ENCODE data around the gene SIX3. TPM values are rescaled to one million over a fixed set of nuclear protein-coding genes. Genes with fewer than 3 reads are reported as not detected.

Gene SIX3
- total RNA-seq, 1 experiment from 2014 or later = 0.17 TPM

DNA sequence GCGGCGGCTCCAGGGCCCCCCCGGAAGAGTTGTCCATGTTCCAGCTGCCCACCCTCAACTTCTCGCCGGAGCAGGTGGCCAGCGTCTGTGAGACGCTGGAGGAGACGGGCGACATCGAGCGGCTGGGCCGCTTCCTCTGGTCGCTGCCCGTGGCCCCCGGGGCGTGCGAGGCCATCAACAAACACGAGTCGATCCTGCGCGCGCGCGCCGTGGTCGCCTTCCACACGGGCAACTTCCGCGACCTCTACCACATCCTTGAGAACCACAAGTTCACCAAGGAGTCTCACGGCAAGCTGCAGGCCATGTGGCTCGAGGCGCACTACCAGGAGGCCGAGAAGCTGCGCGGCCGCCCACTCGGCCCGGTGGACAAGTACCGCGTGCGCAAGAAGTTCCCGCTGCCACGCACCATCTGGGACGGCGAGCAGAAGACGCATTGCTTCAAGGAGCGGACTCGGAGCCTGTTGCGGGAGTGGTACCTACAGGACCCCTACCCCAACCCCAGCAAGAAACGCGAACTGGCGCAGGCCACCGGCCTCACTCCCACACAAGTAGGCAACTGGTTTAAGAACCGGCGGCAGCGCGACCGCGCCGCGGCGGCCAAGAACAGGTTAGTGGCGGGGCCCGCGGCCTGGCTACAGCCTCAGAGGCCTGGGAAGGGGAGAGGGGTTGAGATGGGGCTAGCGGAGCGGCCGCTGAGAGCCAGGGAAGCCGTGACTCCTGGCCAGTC is 965 bp downstream of the SIX3 start:
- DNase-seq (ENCODE audit: extremely low read depth, low read depth) = no peak

DNA sequence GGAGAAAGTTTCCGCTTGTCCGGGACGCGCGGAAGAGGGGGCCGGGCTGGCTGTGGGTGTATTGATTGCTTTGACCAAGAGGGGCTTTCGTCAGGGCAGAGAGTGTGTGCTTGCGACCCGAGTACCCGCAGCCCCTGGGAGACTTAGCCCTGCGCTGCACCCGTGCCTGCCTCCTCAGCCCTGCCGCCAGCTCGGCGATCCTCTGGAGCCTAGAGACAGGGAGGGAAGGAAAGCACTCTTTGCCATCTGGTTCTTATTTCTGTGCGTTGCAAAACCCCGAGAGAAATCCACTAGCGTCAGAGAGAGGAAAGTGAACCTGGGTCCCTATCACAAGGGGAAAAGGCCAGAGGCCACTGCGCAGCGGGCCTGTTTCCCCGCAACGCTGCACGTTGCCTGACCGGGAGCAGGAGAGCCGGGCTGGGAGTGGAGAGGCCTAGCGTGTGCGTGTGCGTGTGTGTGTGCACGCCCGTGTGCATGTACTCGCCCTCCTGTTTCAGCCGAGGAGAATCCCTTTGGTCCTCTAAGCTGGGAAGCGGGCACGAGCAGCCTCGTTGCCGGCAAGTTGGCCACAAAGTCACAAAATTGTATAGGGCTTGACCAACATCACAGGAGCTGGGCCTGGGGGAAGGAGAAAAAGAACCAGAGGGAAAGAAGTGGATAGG is 1.7 kb downstream of the SIX3 start:
- no peak for DNase-seq (ENCODE audit: extremely low read depth, low read depth)

DNA sequence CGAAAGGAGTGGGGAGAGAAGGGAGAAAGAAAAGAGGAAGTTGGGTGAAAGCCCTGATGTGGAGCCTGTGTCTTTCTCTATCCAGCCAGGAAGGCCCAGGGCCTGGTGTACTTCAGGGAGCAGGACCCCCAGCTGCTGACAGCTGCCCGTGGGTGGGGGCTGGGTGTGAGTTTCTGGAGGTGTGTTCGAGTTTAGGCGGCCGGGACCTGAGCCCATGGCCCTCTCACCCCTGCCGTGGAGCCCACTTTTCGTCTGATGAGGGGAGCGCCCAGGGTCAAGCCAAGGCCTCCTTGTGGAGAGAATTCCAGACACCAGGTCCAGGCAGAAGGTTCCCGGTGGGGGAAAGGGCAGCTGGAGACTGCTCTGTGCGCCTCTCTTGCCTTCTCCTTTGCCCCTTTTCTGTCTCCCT is 2.2 kb downstream of the SIX3 start:
- DNase-seq (ENCODE audit: extremely low read depth, low read depth) = no peak

DNA sequence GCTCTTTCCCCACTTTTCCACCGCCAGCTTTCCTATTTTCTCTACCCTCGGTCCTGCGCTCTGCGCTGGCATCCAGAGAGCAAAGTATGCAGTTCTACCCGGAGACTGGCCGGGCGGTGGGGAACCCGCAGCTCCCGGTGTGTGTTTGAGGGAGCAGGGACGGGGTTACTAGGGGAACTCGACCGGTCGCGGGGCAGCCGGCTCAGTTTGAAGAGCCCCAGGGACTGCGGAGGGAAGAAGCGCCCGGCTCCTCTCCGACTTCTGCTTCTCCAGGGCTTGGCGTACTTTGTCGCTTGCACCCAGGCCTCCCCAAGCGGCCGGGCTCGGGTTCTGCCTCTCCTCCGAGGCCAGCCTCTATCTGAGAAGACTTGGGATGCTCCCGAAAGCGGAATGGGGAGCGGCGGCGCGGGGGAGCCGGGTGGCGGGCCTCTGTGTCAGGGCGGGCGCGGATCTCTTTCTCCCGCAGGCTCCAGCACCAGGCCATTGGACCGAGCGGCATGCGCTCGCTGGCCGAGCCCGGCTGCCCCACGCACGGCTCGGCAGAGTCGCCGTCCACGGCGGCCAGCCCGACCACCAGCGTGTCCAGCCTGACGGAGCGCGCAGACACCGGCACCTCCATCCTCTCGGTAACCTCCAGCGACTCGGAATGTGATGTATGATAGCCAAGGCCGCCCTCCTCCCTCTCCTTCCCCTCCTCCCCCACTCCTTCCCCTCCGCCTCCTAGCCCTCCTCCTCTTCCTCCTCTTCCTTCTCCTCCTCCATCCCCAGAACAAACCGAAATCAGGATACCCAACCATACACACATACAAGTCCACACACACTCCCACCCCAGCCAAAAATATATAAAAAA is 2.8 kb downstream of the SIX3 start:
- DNase-seq (ENCODE audit: extremely low read depth, low read depth) = no peak

DNA sequence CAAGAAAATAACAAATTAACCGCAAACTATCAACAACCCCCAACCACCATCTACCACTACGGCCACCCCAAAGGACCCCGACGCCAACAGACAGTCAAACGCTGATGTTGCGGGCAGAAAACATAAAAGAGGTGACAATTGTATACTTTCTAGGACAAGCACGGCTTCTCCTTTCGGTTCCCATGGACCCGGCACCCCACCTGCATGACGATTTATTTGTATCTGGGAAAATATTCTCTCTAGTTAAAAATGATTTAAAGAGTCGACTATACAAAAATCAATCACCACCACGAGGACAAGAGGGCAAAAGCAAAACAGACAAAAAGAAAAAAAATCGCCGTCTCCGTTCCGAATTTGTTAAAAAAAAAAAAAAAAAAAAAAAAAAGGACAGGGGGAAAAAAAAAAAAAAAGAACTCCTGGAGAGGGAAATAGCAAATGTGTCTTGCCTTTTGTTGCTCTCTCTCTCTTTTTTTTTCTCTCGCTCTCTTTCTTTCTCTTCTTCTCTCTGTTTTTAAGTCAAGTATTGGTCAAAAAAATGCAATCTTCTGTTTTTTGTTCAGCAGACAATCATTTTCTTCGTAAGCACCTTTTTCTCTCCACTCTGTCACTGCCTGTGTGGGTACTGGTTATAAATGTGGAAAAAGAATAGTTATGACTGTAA is 3.6 kb downstream of the SIX3 start:
- DNase-seq (ENCODE audit: extremely low read depth, low read depth) = no peak

DNA sequence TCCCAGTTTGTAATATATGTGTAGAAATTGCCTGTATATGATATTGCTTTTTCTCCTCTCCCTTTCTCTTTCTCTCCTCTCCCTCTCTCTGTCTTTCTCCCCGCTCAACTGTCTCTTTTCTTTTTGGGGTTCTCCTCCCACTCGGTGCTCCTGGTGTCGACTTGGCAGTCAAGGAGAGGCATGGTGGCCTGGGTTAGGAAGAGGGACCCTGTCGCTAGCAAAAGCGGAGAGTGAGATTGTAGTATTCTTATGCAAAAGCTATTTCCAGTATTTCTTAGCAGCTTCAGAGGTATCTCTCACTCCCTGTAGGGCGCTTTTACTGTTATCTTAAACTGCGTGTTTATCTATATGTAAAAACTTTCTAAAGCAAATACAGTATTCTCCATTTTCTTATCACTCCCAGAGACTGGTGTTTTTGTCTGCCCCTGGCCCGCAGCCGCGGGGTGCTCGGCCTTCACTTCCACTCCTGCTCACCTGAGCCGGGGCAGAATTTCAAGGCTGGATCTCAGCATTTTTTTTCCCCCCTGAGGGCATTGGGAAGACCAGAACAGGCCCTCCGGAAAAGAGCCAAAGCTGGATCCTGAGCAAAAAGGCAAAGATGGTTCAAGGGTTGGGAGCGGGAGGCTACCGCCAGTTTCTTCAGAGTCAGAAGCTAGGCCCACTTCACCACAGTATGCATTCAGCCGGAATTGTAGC is 4.3 kb downstream of the SIX3 start:
- no peak for DNase-seq (ENCODE audit: extremely low read depth, low read depth)

DNA sequence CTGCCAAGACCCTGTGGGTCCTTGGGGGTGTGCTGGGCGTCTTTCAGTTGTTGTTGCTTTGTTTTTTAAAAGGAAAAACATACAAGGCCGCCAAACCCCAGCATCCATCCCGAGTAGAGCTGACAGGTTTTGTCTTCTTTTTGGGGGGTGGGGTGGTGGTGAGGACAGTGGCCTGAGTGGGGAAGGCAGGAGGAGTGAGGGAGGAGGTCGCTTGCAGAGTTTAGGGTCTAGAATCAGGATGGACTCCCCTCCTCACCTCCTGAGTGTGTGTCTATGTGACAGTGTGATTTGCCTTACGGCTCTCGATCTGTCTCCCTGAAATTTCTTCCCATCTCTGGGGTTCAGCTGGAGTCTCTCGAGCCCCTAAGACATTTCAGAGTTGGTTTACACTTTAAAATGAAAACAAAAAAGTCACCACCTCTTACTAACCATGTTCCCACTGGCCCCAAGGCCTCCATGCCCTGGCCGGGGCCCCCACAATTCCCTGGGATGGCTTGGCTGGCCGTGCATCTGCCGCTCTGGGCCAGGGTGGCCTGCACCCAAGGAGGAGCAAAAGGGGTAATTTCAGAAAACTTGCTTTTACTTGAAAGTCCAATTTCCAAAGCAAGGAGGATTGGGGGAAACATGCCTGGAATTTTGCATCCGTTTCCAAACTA is 5.0 kb downstream of the SIX3 start:
- DNase-seq (ENCODE audit: extremely low read depth, low read depth) = no peak

DNA sequence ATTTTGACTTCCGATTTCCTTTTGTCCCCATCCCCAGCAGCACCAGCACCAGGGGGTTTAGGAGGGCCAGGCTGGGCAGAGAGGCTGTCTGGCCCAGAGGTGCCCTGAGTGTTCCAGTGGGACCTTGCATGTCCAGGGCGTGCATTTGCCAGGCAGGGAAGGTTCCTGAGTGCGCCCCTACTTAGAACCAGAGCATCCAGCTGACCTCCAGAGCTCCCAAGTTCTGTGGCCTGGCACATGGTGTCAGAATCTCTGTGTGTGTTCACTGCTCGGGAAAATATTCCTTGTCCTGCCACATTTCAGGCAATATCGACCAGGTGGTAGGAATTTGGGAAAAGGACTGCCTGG is 5.5 kb downstream of the SIX3 start:
- DNase-seq (ENCODE audit: extremely low read depth, low read depth) = no peak

DNA sequence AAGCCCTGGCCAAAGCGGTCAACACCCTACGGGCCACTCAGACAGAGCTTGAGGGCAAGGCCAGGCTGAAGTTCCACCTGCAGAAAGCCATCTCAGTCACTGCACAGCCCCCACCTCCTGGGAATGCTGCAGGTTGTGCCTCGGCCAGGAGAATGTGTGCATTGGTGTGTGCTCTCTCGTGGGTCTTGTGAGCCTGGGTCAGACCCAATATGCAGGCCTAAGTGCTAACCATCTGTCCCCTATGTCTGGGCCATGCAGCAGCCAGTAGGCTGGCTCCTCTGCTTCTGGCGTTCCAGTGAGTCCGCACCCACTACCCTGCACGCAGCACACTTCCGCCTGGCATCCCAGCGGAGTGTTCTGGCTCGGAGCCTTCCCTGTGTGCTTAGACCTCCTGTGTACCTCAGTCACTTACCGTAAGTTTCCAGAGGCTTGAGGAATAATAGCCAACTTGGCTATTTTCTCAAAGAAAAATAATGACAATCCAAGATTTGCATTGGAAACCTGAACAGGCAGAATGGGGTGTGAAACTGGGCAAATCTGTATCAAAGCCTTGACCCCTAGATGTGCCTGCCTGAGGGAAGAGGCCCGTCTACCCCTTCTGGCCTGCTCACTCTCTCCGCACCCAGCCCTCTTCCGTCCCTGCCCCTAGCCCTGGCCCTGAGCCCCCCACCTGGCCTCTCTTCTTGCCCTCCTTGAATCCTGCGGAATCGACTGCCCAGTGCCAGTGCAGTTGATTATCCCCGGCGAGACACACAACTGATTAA is 7.2 kb downstream of the SIX3 start:
- no peak for DNase-seq (ENCODE audit: extremely low read depth, low read depth)

DNA sequence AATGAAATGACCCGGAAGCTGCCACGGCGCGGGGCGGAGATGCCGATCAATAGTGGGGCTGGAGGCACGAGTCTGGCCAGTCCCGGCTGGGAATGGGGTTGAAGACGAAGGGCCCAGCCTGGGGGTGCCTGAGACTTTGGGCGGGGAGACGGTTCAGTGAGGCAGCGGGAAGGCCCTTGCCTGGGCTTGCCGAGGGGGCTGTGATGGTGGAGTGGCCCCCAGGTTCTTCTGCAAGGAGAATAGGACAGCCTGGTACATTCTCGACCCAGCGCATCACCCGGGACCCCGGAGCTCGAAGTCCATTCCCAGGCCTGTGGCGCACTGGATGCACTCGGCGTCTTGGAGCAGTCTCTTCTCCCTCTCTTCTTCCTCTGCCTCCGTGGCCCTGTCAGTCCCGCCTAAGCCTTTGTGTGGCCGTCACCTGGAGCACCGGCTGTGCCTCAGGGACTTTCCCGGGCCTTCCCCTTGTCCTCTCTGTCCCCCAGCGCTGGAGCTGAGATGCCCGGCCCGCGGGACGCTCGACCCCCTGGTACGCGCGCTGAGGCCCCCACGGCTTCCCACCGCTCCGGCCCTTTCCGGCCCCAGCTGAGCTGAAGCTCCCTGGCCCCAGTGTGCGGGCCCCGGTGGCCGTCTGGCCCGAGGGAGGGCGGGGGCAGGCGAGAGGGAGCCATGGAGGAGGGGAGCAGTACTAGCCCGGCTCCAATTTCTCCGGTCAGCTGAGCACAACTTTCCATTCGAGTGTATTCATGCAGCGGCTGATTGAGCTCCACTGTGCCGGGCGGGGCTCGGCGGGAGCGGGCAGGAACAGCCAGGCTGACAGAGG is 8.0 kb downstream of the SIX3 start:
- DNase-seq (ENCODE audit: extremely low read depth, low read depth) = no peak

DNA sequence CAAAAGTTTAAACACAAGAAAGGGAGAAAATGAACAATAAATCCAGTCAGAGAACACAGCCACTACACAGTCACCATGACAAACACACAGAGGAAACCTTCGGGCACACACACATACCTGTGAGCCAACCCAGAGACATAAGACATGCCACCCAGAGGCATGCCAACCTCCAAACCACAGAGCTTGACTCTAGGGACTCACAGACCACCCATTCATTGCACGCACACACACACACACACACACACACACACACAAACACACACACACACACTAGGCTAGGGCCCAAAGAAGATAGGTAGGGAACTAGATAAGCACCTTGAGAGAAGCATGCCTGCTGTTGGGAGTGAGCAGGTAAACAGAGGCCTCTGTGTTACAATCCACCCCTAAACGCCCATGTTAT is 9.1 kb downstream of the SIX3 start:
- no peak for DNase-seq (ENCODE audit: extremely low read depth, low read depth)

DNA sequence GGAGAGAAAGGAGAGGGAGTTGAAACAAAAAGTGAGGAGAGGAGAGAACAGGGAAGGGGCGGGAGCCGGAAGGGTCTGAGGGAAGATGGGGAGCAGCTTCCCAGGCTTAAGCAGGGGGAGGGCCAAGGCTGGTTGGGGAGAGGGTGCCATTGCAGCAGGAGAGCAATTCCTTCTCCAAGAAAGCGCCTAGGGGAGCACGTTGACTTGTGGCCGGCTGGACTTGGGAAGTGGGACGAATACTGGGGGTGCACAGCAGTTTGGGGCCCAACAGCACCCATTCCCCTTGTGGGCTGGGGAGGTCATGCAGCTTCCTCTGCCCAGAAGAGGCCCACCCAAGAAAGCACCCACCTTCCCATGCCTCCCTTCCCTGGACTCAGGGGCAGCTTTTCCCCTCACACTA is 9.6 kb downstream of the SIX3 start:
- DNase-seq (ENCODE audit: extremely low read depth, low read depth) = no peak

DNA sequence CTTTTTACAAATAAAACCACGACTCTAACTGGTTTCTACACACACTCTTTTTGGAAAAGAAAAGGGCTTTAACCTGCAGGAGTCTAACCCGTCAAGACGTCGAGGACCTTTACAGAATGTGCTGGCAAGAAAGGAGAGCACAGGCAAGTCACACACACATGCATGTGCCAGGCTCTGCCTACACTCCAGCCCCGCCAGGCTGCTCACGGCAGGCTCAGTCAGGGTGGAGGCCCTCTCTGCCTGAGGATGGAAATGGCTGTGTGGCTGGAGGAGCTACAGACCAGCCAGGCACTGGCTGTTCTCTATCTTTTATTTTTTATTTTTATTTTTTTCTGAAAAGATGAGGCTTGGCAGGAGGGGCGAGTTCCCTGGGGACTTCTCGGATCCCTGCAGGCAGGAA is 10.2 kb downstream of the SIX3 start:
- DNase-seq (ENCODE audit: extremely low read depth, low read depth) = no peak

DNA sequence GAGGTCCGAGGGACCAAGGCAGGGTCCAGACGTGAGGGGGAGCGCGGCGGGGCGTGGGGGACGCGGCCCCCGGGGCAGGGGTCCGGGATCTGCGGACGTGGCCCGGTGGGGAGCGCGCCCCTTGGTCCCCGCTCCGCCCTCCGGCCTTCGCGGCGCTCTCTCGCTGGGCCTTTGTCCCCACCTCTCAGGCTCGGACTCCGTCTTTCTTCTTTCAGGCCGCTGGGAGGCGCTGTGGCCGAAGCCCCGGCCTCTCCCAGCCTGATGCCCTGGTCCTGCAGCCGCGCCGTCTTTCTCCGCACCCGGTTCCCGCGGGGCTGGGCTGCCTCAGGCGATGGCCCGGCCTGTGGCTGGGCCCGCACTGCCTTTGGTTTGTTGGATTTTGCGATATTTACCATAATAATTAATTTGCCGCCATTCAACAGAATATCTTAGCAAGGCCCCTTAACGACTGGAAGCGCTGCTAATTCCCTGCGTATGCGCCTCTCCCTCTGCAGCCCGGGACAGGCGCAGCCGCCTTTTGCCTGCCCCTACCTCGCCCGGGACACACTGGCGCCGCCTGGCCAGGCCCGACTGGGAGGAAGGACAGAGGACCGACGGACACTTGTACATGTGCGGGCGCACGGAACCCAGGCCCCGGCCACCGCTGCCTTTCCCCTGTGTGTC is 10.8 kb downstream of the SIX3 start:
- DNase-seq (ENCODE audit: extremely low read depth, low read depth) = peak; percentile 49

DNA sequence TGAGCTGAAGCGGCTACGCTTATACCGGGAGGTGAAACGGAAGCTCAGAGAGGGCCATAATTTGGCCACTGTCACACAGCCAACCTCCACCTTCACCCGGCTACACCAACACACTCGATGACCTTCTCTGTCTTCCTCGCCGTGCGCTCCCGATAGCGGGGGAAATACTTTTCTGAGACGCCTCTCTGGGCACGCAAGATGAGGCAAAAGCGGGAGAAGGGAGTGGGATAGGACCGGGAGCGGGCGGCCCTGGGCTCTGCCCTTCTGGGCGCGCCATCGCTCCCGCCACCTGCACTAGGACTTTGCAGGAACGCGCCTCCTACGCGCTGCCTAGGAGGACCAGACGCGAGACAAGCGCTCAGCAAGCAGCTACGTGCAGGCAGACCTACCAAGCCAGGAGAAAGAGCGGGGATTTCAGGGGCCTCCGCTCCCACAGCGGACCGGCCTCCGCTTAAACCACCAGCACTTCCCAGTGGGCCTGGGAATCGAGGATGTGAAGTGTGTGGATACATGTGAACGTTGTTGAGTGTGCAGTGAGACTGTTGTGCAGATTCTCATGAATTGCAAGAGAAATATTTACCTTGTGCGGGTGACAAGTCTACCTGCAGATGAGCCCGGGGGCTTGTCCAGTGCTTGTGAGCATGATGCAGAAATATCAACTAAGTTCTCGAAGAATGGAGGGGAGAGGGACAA is 11.4 kb downstream of the SIX3 start:
- no peak for DNase-seq (ENCODE audit: extremely low read depth, low read depth)

DNA sequence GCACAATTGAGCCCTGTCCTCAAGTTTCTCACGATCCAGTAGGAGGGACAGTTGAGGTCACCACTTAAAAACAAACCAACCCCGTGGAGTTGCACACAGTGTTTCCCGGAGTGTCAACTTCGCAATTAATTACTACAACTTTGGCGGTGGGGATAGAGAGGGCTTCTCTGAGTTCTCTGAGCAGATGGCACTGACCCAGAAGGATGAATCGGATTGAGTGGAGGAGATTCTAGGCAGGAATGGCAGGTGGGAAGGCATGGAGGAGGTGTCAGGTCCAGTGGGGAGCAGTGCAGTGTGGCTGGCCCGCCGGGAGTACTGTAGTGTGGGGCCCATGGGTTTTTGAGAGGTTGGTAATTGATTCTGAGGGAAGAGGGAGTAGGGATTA is 12.0 kb downstream of the SIX3 start:
- no peak for DNase-seq (ENCODE audit: extremely low read depth, low read depth)

DNA sequence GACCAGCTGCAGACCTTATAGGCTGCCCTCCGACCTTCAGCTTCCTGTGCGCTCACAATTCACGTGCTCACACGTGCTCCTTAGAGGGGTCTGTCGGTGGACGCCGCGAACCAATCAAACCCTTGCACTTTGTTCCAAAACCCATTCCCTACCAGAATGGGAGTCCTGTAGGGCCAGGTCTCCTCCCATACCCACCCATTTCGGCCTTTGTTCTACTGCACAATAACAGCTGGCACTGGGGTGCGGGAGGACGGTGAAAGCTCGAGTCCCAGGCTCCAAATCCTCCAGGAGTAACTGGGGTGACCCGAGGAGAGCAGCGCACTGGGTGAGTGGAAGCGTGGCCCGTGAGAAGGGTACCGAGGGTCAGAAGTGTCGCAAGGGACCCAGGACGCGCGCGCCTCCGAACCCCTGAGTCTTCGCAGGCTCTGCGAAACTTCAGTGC is 13.0 kb downstream of the SIX3 start:
- no peak for DNase-seq (ENCODE audit: extremely low read depth, low read depth)
